Tibial nerve (tissue), 4 donors: ENCODE data around the gene MYCBP.

Experiments
- EP300 ChIP-seq, 2 donors: sonication (generic); formaldehyde crosslinking; IDR thresholded peaks; one replicate each; pipeline ENCODE4 v1.6.1; 2017; ENCODE audit warnings: antibody characterized with exemption in 2 of 2, mild to moderate bottlenecking in 1 of 2
- POLR2A ChIP-seq, 2 donors: fragments of 450-650 bp; IDR thresholded peaks; one replicate each; pipeline ENCODE4 v1.6.1; 2017; ENCODE audit warnings: antibody characterized with exemption in 2 of 2, mild to moderate bottlenecking in 2 of 2, moderate library complexity in 2 of 2
- TF ChIP-seq, protein P1 (sequence below), 5 experiments: fragments of 200-600 bp in 3 of 5; fragments of 450-650 bp in 2 of 5; sonication (generic) in 3 of 5; IDR thresholded peaks; one replicate each; pipeline ENCODE4 v1.5.1; 2016 to 2019; ENCODE audit warnings: antibody characterized with exemption in 5 of 5, mild to moderate bottlenecking in 3 of 5, moderate library complexity in 2 of 5

DNA sequence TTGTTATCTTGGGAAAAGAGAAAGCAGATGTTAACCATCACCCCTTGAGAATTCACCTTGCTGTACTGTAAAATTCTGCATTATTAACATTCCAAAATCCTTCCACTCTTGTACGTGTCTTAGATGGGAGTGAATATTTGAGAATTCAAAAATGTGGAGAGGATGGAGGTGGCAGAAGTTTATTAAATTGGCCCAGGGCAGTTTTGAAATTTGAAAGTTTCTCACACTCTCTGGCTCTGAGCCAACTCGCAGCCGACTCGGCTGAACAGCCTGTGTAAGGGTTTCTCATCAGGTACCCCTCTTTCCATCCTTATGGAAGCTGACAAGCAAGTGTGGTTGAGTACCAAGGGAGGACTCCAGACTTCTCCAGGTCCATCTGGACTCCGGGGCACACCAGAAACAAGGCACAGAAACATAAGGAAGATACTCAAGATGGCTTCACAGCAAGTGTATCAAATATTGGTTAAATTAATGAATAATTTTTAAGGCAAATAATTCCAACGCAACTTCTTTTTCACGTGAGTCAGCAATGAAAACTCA lies 58.6 kb downstream of the MYCBP start:
- TF ChIP-seq, protein P1, sequence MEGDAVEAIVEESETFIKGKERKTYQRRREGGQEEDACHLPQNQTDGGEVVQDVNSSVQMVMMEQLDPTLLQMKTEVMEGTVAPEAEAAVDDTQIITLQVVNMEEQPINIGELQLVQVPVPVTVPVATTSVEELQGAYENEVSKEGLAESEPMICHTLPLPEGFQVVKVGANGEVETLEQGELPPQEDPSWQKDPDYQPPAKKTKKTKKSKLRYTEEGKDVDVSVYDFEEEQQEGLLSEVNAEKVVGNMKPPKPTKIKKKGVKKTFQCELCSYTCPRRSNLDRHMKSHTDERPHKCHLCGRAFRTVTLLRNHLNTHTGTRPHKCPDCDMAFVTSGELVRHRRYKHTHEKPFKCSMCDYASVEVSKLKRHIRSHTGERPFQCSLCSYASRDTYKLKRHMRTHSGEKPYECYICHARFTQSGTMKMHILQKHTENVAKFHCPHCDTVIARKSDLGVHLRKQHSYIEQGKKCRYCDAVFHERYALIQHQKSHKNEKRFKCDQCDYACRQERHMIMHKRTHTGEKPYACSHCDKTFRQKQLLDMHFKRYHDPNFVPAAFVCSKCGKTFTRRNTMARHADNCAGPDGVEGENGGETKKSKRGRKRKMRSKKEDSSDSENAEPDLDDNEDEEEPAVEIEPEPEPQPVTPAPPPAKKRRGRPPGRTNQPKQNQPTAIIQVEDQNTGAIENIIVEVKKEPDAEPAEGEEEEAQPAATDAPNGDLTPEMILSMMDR (IDR thresholded peaks at IDR 0.05) = no peak
- TF ChIP-seq POLR2A (IDR thresholded peaks at IDR 0.05) (no peak), EP300 (IDR thresholded peaks at IDR 0.05) (no peak)
